Measurements from ENCODE around the gene HELZ2.
A peak's percentile ranks its signal among the peaks of the same experiment; 100 is the strongest.
"Not testable (repeated sequence)": the region's sequence is repeated elsewhere in the genome, so short reads cannot be mapped to it uniquely, and the experiment has no call there.

Gene HELZ2

DNA sequence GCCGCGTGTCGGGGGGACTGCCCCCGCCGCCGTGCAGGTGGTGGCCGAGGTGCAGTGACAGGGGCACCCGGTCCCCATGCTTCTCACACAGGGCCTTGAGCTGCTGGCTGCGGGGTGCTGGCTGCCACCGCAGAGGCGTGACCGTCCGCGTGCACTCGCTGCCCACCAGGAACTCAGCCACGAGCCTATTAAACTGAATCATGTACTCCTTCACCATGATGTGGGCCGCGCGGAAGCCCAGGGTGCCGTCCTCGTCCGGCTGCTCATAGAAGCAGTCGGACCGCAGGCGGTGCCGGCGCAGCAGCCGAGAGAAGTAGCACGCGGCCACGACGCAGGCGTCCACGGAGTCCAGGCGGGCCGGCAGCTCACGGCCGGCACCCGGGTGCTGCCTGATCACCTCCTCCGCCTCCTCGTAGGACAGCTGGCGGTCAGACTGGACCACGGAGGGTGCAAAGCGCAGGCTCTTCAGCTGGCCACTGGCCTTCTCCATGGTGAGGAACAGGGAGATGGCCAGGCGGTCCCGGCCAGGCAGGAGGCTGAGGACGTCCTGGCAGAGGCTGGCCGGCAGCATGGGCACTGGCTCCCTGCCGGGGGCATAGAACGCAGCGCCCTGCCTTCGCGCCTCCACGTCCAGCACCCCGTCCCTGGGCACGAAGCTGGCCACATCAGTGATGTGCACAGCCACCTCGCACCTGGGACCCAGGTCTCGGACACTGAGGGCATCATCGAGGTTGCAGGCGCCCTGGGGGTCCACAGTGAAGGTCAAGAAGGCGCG is 9.8 kb downstream of the HELZ2 start:
- no peak for DNase-seq

DNA sequence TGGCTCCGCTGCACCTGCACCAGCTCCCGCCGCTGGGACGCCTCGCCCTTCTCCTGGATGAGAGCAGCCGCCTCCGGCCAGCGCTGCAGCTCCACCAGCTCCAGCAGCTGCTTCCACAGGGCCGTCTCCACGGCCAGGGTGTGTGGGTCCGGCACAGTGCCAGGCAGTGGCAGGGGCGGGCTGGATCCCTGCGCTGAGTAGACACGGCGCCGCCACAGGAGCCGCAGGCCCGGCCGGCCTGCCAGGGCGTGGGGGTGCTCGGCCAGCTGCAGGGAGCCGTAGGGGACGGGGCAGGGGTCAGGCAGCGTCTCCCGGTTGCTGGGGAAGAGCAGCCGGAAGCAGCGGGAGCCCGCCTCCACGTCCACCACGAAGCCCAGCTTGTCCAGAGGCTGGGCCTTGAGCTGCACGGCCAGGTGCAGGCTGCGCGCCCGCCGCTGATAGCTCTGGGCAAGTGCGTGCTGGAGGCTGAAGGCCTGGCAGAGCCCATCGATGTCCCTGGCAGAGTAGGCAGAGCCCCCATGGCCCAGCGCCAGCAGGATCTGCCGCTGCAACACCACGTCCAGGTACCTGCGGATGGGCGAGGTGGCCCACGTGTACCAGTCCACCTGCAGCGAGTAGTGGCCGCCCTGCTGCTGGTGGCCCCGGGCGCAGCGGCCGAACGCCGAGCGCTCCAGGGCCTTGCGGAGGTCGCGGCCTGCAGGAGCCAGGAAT is 10.7 kb downstream of the HELZ2 start:
- DNase-seq: no peak

DNA sequence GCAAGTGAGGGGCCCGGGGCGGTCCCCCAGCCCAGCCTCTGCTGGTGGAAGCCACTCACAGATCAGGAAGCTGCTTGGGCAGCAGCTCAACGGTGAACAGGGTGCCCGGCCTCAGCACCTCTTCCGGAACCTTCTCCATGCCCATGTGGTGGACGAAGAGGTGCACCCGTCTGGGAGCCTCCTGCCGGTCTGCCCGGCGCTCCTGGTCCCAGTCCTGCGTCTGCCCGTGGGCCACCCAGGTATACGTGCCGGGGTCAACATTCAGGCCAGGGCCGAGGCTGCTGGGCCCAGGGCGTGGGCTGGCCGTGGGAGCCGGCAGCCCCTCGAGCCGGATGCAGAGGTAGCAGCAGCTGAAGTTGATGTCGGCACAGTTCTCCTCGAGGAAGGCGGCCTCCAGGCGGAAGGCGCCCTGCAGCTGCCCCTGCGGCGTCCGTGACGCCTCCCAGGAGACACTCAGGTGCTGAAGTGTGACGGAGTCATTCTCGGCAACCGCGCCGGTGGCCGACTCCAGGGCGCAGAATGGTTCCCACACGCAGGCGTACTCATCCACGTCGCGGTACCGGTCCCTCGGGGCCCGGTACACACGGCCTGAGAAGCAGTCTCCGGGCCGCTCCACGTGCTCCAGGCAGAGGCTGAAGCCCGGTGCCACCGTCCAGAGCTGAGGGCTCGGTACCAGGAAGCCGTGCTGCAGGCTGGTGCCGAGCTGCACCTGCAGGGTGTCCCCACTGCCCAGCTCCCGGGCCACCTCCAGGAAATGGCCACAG is 11.4 kb downstream of the HELZ2 start:
- no peak for DNase-seq

DNA sequence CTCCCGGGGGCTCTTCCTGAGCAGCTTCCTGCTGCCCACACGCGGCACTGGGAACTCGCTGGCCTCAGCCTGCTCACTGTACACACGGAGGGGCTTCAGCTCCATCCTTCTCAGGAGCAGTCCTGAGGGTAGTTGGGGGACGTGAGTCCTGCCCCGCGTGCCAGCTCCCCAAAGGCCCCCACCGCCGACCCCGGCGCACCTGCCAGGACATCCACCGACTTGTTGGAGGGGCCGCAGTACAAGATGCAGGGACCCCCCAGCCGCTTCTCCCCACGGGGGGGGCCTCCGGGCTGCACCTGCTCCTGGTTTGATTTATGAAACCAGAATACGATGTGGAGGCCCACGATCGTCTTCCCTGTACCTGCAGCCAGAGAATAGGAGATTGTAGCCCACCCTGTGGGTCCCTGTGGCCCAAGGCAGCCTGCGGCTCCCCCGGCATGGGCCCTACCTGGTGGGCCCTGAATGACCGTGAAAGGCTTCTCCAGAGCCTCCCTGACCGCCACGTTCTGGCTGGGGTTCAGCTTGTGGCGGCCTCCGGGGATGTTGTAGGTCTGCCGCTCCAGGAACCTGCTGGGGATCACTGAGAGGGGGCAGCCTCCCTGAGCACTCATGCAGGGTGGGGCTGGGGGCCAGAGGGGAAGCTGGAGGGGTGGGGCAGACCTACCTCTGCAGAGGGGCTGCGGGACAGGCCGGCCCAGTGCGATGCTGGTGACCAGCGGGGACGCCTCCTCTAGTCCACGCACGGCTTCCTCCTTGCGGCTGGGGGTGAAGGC is 12.2 kb downstream of the HELZ2 start:
- DNase-seq: no peak

DNA sequence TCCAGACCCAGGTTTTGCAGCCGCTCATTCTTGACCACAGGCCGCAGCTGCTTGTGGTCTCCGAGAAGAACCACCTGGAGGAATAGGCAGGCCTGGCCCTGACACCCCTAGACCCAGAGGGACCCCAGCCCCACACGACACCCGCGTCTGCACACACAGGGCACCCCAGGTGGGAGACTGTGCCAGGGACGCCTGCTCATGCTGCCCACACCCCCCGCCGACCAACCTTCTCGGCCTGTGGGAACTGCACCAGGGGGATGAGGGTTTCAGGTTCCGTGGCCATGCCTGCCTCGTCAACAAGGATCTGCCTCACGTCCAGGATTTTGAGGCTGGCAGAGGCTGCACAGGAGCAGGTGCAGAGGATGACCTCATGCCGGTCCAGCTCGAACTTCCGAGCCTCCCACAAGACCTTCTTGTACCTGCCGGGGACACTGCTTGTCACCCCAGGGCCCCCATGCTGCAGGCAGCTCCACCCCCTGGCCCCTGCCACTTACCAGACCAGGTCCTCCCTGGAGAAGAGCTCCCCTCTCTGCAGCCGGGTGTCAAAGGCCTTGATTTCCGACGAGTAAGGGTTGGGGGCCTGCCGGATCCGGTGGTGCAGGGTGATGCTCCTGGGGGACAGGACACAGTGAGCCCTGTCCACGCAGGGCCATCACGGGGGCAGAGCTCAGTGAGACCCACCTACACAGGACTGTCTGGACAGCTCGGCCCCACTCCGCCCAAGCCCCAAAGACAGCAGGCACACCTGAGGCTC is 13.0 kb downstream of the HELZ2 start:
- DNase-seq: no peak

DNA sequence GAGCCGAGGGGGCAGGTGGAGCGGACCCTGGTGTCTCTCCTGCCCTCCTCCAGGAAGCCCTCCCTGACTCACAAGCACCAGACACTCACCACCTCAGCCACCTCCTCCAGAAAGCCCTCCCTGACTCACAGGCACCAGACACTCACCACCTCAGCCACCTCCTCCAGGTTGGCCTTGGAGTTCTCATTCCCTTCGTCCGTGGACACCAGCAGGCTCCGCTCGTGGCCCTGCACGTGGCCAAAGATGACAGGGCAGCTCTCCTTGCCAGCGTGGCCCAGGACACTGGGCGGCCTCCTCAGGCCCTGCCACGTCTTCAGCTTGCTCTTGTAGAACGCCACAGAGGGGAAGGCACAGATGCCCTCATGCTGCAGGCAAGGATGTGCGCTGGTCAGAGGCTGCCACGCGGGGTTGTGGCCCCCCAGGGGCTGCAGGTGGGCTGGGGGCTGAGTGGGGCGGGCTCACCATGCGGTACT is 13.7 kb downstream of the HELZ2 start:
- no peak for DNase-seq

DNA sequence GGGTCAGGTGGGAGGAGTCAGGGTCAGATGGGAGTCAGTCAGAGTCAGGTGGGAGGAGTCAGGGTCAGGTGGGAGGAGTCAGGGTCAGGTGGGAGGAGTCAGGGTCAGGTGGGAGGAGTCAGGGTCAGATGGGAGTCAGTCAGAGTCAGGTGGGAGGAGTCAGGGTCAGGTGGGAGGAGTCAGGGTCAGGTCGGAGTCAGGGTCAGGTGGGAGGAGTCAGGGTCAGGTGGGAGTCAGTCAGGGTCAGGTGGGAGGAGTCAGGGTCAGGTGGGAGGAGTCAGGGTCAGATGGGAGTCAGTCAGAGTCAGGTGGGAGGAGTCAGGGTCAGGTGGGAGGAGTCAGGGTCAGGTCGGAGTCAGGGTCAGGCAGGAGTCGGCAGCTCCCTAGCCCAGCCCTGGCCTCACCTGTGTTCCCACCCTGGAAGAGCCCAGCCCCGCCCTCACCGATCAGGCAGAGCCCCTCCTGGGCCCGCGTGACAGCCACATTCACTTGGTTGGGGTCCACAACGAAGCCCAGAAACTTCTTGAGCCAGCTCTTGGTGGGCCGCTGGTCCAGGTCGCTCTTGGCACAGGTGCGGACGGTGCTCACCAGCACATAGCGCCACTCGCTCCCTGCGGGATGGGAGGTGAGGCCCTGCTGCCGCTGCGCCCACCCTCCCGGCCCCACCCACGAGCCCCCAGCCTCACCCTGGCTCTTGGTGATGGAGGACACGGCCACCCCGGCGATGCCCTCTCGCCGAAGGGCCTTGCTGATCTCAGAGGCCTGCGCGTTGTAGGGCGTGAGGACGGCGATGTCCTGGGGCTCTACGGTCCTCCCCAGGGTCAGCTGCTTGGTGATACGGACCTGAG is 14.3 kb downstream of the HELZ2 start:
- DNase-seq: not testable (repeated sequence)

DNA sequence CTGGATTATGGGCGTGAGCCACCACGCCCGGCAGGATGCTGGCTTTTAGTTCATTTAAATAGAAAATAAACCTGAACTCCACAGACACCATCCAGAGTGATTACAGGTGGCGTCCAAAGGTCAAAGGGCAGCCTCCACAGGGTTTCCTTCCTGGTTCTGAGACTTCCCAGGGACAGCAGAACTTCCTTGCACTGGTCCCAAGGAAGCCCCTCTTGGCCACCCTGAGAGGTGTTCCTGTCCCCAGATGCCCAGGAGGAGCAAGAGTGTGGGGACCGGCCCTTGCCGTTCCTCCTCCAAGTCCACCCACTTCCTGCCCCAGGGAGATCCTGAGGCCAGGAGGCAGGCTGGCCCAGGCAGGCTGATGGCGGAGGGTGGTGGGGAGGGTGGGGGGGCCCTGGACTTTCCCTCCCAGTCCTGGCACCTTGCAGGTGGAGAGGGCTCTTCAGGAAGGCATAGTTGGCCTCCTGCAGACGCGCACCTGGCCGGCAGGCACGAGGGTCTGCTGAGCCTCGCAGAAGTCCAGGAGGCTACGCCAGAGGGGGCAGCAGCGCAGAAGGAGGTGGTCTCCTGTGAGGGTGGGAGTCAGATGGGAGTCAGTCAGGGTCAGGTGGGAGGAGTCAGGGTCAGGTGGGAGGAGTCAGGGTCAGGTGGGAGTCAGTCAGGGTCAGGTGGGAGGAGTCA is 15.1 kb downstream of the HELZ2 start:
- DNase-seq: no peak

DNA sequence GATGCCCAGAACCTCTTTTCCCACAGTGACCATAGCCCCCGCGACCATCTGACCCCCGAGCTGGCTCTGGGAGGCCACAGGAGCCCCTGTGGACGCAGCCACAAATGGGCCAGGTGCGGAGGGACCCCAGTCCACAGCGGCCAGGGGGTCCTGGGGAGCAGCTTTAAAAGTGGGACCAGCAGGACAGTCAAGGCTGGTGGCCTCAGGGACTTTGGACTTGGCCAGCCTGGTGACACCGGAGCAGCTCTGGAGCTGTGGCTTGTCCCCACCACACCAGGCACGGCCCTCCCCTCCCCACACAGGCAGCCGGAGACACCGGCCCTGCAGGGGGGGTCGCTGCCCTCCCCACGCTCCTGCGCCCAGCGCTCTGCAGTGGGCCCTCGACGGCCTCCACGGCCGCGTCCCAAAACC is 16.6 kb downstream of the HELZ2 start:
- DNase-seq: no peak

DNA sequence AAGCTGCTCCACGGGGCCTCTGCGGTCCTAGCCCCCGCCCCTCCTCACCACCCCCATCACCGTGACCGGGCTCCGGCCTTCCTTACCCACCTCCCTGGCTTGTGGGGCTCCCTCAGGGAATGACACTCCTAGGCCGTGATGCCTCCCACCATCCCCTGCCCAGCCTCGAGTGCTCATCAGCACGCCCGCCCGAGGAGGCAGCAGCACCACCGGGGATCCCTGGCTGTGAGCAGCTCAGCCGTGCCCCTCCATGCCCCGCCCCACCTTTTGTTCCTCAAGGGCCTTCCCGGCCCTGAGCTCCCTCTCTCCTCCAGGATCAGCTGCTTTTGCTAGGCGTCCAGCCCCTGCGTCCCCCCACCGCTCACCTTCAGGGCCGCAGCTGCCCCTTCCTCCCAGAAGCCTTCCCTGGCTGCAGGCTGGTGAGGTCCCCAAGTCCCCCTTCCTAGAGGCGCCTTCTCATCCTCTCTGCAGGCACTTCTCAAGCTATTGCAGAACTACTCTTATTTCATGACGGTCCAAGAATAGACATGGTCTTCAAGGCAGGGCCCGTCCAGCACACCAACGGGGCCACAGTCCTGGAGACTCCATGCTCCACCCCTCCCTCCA is 17.1 kb downstream of the HELZ2 start:
- no peak for DNase-seq

DNA sequence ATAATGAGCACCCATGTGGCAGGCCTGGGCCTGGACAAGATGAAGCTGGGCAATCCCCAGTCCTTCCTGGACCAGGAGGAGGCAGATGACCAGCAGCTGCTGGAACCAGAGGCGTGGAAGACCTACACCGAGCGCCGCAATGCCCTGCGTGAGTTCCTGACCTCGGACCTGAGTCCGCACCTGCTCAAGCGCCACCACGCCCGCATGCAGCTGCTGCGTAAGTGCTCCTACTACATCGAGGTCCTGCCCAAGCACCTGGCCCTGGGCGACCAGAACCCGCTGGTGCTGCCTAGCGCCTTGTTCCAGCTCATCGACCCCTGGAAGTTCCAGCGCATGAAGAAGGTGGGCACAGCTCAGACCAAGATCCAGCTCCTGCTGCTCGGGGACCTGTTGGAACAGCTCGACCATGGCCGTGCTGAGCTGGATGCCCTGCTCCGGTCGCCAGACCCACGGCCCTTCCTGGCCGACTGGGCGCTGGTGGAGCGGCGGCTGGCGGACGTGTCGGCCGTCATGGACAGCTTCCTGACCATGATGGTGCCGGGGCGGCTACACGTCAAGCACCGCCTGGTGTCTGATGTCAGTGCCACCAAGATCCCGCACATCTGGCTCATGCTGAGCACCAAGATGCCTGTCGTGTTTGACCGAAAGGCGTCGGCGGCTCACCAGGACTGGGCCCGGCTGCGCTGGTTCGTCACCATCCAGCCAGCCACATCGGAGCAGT is 18.2 kb downstream of the HELZ2 start:
- DNase-seq: no peak

DNA sequence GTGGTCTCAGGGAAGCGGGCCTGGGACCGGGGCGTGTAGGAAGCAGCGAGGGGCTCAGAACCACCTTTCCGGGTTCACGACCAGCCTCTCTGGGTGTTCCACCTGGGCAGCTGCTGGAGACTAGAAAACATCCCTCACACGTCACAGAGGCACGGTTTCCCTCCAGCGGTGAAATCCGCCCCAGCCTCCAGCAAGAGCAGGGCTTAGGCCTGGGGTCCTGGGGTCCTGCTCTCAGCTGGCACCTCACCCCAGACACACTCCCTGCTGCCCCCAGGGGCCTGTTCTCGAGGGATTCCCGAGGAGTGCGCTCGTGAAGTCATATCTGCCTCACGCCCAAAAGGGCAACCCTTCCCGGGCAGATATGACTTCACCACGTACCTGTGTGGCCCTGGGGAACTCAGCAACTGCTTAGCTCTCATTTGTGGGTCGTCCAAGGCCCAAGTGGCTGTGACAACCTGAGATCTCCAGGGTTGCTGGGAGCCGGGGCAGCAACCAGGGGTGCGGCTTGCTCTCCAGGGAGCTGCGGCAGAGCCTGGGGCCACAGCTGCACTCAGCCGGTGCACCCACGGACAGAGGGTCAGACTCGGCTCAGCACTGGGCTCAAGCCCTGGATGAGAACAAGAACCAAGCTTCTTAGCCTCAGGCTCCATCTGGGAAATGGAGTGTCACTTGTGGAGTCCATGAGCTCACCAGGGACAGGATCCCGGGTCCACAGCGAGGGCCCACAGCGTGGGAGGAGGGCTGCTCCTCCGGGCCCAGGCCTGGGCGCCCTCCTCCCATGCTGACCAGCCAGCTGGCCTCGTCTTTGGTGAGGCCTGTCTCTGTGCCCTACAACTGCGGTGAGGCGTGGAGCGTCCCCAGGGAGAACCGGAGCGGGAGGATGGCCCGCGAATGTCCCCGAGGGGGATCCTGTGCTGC is 19.4 kb downstream of the HELZ2 start:
- DNase-seq: no peak

DNA sequence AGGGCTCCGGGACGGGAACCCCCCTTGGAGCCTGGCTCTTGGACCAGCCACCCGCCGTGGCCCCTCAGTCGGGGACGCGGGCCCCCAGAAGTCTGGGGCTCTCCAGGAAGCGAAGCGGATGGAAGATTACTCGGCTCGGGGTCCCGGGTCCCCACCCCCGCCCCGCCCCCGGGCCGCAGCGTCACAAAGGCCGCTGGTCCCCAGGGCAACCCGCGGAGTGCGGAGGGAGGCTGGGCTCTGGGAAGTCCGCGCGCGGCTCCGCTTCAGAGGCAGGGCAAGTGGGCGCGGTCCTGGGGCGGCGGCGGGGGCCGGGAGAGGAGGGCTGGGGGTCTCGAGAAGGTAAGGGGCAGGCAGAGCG is 20.1 kb downstream of the HELZ2 start, which contains the start of gene FNDC11:
TSS of gene FNDC11 (plus strand) at position 227 of the 358 bp plus-strand sequence. CDS start 1,505 bp downstream, outside the sequence.
- DNase-seq: peak; percentile 51

DNA sequence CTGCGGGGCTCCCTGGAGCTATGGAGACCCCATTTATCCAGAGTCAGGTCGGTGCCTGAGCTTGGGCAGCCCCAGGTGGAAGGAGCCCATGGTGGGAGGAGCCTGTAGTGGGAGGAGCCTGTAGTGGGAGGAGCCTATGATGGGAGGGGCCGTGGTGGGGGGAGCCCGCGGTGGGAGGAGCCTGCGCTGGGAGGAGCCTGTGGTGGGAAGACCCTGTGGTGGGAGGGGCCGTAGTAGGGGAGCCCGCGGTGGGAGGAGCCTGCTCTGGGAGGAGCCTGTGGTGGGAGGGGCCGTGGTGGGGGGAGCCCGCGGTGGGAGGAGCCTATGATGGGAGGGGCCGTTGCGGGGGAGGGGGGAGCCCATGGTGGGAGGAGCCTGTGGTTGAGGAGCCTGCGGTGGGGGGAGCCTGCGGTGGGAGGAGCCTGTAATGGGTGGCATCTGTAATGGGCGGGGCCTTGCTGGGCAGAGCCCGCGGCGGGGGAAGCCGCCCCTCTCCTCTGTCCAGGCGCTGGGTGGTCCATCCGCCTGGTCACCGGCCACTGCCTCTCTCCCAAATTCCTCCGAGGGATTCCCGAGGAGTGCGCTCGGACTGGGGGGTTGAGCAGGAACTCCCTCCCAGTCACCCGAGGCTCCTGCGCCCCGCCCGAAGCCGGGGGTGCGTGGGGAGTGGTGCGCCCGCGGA is 20.6 kb downstream of the HELZ2 start:
- peak; percentile 90 for DNase-seq

DNA sequence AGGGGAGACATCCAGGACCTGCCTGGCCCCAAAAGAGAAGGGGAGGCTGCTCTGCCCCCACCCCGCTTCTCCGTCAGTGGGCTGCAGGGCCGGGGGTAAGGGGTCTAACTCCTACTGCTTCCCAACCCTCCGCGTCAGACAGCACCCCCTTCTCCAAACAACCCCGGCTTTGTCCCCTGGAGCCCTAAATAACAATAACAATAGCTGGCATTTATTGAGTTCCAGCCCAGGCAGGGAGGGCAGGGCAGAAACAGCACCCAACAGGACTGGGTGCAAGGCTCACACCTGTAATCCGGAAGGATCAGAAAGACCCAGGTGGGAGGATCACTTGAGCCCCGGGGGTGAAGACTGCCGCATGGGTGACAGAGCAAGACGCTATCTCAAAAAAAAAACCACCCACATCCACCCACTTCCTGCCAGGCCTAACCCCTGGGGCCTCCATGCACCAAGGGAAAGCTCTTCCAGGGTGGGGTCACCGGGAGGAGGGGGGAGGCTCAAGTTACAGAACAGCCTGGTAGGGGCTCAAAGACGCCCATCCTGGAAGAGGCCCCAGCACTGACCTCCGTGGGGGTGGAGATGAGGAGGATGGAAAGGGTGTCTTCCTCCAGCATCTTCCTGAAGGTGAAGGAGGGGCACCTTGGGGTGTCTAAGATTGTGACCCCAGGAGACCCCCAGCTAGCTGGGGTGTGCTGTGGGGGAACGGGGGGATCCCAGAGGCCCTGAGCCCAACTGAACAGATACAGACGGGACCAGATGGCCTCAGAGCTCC is 21.4 kb downstream of the HELZ2 start:
- DNase-seq: peak; percentile 28

DNA sequence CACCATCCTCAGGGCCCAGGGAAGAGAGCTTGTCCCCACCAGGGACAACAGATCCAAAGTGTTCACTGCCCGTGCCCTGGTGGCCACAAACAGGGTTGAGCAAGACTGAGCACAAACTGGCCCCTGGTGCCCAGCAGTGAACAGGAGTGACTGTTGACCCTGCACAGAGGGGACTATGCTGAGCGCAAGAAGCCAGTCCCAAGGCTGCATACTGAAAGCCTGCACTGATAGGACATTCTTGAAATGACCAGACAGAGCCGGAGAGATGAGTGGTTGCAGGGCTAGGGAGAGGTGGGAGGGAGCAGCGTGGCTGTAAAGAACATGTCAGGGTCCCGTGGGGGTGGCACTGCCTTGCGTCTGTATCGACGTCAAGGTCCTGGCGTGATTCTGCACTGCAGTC is 23.0 kb downstream of the HELZ2 start:
- no peak for DNase-seq
